Neural progenitor cell (in vitro differentiated cells): ENCODE results near the gene RERE. TPM values are rescaled to one million over a fixed set of nuclear protein-coding genes. Genes with fewer than 3 reads are reported as not detected.

Experiments
- DNase-seq: peaks from one replicate; pipeline ENCODE4 v3.0.0-alpha.2; 2016; ENCODE audit warnings: low spot score
- H2AFZ ChIP-seq: fragments of 200-600 bp; sonication (generic); replicated peaks from 2 replicates; pipeline ENCODE4 v1.6.1; 2016; ENCODE audit warnings: antibody characterized with exemption
- H3F3A ChIP-seq: fragments of 200-600 bp; sonication (generic); 2 replicates; pipeline ENCODE4 v1.6.1; 2016; ENCODE audit warnings: antibody characterized with exemption, low read depth
- H3K27ac ChIP-seq: fragments of 200-600 bp; sonication (generic); 2 replicates; pipeline ENCODE4 v1.5.1; 2016; ENCODE audit warnings: mild to moderate bottlenecking
- H3K27me3 ChIP-seq: fragments of 200-600 bp; sonication (generic); 2 replicates; pipeline ENCODE4 v1.6.1; 2016; ENCODE audit warnings: mild to moderate bottlenecking, moderate library complexity
- H3K36me3 ChIP-seq: fragments of 200-600 bp; sonication (generic); 2 replicates; pipeline ENCODE4 v1.5.1; 2016
- H3K4me1 ChIP-seq: fragments of 200-600 bp; sonication (generic); 2 replicates; pipeline ENCODE4 v1.6.1; 2016; ENCODE audit warnings: mixed run types
- H3K4me2 ChIP-seq: fragments of 200-600 bp; sonication (generic); 2 replicates; pipeline ENCODE4 v1.6.1; 2016
- H3K4me3 ChIP-seq: fragments of 200-600 bp; sonication (generic); 2 replicates; pipeline ENCODE4 v1.5.1; 2016
- H3K79me2 ChIP-seq: fragments of 200-600 bp; sonication (generic); 2 replicates; pipeline ENCODE4 v1.6.1; 2016; ENCODE audit warnings: low read depth
- H3K9ac ChIP-seq: fragments of 200-600 bp; sonication (generic); 2 replicates; pipeline ENCODE4 v1.6.1; 2016
- H3K9me3 ChIP-seq: fragments of 200-600 bp; sonication (generic); 2 replicates; pipeline ENCODE4 v1.5.1; 2016; ENCODE audit warnings: low read depth
- H4K20me1 ChIP-seq: fragments of 200-600 bp; sonication (generic); 2 replicates; pipeline ENCODE4 v1.6.1; 2016; ENCODE audit warnings: low read depth
- H3K27ac Mint-ChIP-seq: 3 replicates; pipeline ENCODE4 v1.8.0; 2021; ENCODE audit warnings: mixed read lengths
- H3K27me3 Mint-ChIP-seq: 2 replicates; pipeline ENCODE4 v1.8.0; 2022; ENCODE audit warnings: low read depth, mild to moderate bottlenecking, inconsistent platforms, moderate library complexity, mixed read lengths; ENCODE audit not compliant: insufficient read depth
- H3K36me3 Mint-ChIP-seq: 3 replicates; pipeline ENCODE4 v1.8.0; 2021; ENCODE audit warnings: mixed read lengths
- H3K4me1 Mint-ChIP-seq: 3 replicates; pipeline ENCODE4 v1.8.0; 2021; ENCODE audit warnings: mixed read lengths
- H3K4me3 Mint-ChIP-seq: 3 replicates; pipeline ENCODE4 v1.8.0; 2021; ENCODE audit warnings: mild to moderate bottlenecking, moderate library complexity, mixed read lengths
- H3K9me3 Mint-ChIP-seq: 3 replicates; pipeline ENCODE4 v1.8.0; 2020; ENCODE audit warnings: mixed read lengths
- EZH2 ChIP-seq: fragments of 200-600 bp; sonication (generic); IDR thresholded peaks from 2 replicates; pipeline ENCODE4 v1.6.1; 2017; ENCODE audit warnings: antibody characterized with exemption, mild to moderate bottlenecking, moderate library complexity
- EZH2phosphoT487 ChIP-seq: fragments of 200-600 bp; sonication (generic); IDR thresholded peaks from 2 replicates; pipeline ENCODE4 v1.6.1; 2017; ENCODE audit warnings: antibody characterized with exemption
- total RNA-seq: library from RNA; depleted of rRNA; stranded (reverse); fragments of >200 nt; gene quantifications from 2 replicates; pipeline ENCODE4 v1.2.3, GENCODE V29; 2015; ENCODE audit warnings: low replicate concordance
- TF ChIP-seq, protein P1 (sequence below): fragments of 200-600 bp; sonication (generic); IDR thresholded peaks from 2 replicates; pipeline ENCODE4 v1.5.1; 2017; ENCODE audit warnings: antibody characterized with exemption, mild to moderate bottlenecking

RERE gene
- total RNA-seq, 1 donor from 2014 or later, result 29.8 TPM

DNA sequence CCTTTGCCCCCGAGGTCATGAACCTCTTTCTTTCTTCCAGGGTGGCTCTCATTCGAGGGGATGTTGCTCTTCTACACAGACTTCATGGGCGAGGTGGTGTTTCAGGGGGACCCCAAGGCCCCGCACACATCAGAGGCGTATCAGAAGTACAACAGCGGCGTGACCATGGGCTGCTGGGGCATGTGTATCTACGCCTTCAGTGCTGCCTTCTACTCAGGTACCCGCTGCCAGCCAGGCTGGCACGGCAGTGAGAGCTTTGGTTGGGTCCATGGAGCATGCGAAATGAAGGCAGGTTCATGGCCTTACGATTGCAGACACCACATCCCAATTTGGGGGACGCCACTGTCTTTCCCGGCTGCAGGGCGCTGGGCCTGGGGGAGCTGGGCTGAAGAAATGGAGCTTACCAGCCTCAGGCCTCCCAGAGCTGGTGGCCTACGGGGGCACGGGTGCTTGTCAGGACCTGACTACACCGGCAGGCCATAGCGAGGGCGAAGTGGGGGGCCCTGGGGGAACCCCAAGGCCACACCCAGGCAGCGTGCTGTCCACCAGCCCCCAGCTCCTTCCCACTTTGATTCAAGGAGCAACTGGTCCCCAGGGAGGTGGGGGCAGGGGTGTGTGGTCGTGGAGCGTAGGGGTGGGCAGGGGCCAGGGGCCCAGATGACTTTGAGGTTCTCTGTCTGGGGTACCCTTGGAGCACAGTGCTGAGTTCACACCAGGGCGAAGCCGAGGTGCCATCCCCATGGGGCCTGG lies 479.5 kb downstream of the RERE start:
- Histone ChIP-seq H4K20me1 (no peaks in the 10 kb centered on the region), H3K79me2 (no peaks in the 10 kb centered on the region), H3K9me3 (no peaks in the 10 kb centered on the region), H3K27ac (no peak overlapping the region), H3K27me3 (no peaks in the 10 kb centered on the region), H3F3A (no peaks in the 10 kb centered on the region), H3K4me3 (no peak overlapping the region), H3K36me3 (no peaks in the 10 kb centered on the region), H3K9ac (no peak overlapping the region), H3K4me2 (no peak overlapping the region), H2AFZ (no peak overlapping the region), H3K4me1 (no peaks in the 10 kb centered on the region)
- Mint-ChIP-seq H3K36me3 (peaks cover 17% of the 10 kb centered on the region), H3K4me3 (no peak overlapping the region), H3K9me3 (peaks cover 9% of the 10 kb centered on the region), H3K4me1 (peaks cover 7% of the 10 kb centered on the region), H3K27ac (no peak overlapping the region), H3K27me3 (no peaks in the 10 kb centered on the region)
- no peak for DNase-seq
- no peak for TF ChIP-seq EZH2phosphoT487

DNA sequence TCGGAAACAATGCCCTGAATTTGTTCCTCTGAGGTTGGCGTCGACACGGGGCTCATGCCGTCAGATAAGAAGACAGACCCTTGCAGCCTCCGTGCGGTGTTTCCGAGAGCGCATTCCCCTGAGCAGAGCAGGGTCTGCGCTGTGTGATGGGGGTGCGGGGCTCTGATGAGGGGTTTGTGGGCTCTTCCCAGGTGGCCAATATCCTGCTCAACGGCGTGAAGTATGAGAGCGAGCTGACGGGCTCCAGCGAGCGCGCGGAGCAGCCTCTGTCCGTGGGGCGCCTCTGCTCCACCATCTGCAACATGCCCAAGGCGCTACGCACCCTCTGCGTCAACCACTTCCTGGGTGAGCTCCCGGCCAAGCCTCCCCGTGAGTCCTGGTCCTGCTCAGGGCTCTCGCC lies 482.2 kb downstream of the RERE start:
- Mint-ChIP-seq H3K4me3 (no peak overlapping the region), H3K4me1 (no peaks in the 10 kb centered on the region), H3K9me3 (peaks cover 9% of the 10 kb centered on the region), H3K27ac (no peak overlapping the region), H3K27me3 (no peaks in the 10 kb centered on the region), H3K36me3 (peaks cover 13% of the 10 kb centered on the region)
- no peaks in the 10 kb centered on the region for H3K36me3 ChIP-seq
- H4K20me1 ChIP-seq, result no peaks in the 10 kb centered on the region
- H3K4me2 ChIP-seq, result no peak overlapping the region
- H3K9ac ChIP-seq, result no peak overlapping the region
- no peaks in the 10 kb centered on the region for H3K4me1 ChIP-seq
- no peak overlapping the region for H3K4me3 ChIP-seq
- no peaks in the 10 kb centered on the region for H3K79me2 ChIP-seq
- no peaks in the 10 kb centered on the region for H3K27me3 ChIP-seq
- H3F3A ChIP-seq, result no peaks in the 10 kb centered on the region
- no peaks in the 10 kb centered on the region for H3K9me3 ChIP-seq
- no peak for DNase-seq
- TF ChIP-seq EZH2phosphoT487 (no peak), EZH2 (no peak)
- TF ChIP-seq, protein P1, sequence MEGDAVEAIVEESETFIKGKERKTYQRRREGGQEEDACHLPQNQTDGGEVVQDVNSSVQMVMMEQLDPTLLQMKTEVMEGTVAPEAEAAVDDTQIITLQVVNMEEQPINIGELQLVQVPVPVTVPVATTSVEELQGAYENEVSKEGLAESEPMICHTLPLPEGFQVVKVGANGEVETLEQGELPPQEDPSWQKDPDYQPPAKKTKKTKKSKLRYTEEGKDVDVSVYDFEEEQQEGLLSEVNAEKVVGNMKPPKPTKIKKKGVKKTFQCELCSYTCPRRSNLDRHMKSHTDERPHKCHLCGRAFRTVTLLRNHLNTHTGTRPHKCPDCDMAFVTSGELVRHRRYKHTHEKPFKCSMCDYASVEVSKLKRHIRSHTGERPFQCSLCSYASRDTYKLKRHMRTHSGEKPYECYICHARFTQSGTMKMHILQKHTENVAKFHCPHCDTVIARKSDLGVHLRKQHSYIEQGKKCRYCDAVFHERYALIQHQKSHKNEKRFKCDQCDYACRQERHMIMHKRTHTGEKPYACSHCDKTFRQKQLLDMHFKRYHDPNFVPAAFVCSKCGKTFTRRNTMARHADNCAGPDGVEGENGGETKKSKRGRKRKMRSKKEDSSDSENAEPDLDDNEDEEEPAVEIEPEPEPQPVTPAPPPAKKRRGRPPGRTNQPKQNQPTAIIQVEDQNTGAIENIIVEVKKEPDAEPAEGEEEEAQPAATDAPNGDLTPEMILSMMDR, result no peak
- H3K27ac ChIP-seq, result no peak overlapping the region
- H2AFZ ChIP-seq, result no peak overlapping the region

DNA sequence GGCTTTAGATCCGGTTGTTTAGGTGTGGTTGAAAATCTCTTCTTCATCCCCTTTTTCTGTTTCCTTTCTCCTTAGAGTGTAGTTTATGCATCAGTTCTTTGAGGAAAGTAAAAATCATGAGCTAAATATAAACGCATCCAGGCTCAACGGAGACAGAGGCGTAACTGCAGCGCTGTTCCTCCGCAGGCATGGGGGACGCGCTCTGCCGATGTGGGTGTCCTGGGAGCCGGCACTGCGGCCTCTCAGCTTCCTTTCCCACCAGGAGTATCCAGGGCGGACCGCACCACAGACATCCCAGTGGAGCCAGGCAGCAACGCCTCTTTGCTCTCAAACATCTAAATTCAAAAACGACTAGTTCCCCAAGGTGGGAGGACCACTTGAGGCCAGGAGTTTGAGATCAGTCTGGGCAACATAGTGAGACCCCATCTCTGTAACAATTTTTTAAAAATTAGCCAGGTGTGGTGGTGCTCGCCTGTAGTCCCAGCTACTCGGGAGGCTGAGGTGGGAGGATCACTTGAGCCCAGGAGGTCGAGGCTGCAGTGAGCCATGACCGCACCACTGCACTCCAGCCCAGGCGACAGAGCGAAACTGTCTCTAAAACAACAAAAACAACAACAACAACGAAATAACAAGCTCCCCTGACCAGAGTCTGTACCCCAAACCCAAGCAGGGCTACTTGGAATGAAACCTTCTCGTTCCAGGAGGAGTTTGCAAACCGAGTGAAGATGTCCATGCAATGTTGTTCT lies 483.2 kb downstream of the RERE start:
- H3K4me3 ChIP-seq, result no peak overlapping the region
- H3K4me2 ChIP-seq, result no peak overlapping the region
- H3K4me1 ChIP-seq, result no peaks in the 10 kb centered on the region
- no peaks in the 10 kb centered on the region for H3K9me3 ChIP-seq
- H3F3A ChIP-seq, result no peaks in the 10 kb centered on the region
- Mint-ChIP-seq H3K4me1 (no peaks in the 10 kb centered on the region), H3K27ac (no peak overlapping the region), H3K4me3 (no peak overlapping the region), H3K27me3 (no peaks in the 10 kb centered on the region), H3K36me3 (peaks cover 8% of the 10 kb centered on the region), H3K9me3 (peaks cover 9% of the 10 kb centered on the region)
- H4K20me1 ChIP-seq, result no peaks in the 10 kb centered on the region
- no peaks in the 10 kb centered on the region for H3K27me3 ChIP-seq
- H3K36me3 ChIP-seq, result no peaks in the 10 kb centered on the region
- H3K9ac ChIP-seq, result no peak overlapping the region
- TF ChIP-seq EZH2 (no peak), EZH2phosphoT487 (no peak)
- TF ChIP-seq, protein P1, result no peak
- H3K79me2 ChIP-seq, result no peaks in the 10 kb centered on the region
- H3K27ac ChIP-seq, result no peak overlapping the region
- DNase-seq, result no peak
- H2AFZ ChIP-seq, result no peak overlapping the region
